Osteocyte (in vitro differentiated cells): ENCODE measurements around the gene CSGALNACT2. TPM values are rescaled to one million over a fixed set of nuclear protein-coding genes. Genes with fewer than 3 reads are reported as not detected.

Experiments
- DNase-seq: peaks from one replicate; pipeline ENCODE4 v3.0.0; 2021; ENCODE audit warnings: mixed read lengths; ENCODE audit not compliant: unreplicated experiment; ENCODE audit errors: extremely low spot score
- H3K27ac Mint-ChIP-seq: one replicate; pipeline ENCODE4 v1.8.0; 2021; ENCODE audit warnings: mild to moderate bottlenecking, mixed read lengths; ENCODE audit not compliant: unreplicated experiment
- H3K27me3 Mint-ChIP-seq: one replicate; pipeline ENCODE4 v1.8.0; 2021; ENCODE audit warnings: mixed read lengths; ENCODE audit not compliant: unreplicated experiment
- H3K36me3 Mint-ChIP-seq: one replicate; pipeline ENCODE4 v1.8.0; 2021; ENCODE audit warnings: mixed read lengths; ENCODE audit not compliant: unreplicated experiment
- H3K4me1 Mint-ChIP-seq: one replicate; pipeline ENCODE4 v1.8.0; 2021; ENCODE audit warnings: mixed read lengths; ENCODE audit not compliant: unreplicated experiment
- H3K4me3 Mint-ChIP-seq: one replicate; pipeline ENCODE4 v1.8.0; 2021; ENCODE audit warnings: mild to moderate bottlenecking, moderate library complexity, mixed read lengths; ENCODE audit not compliant: unreplicated experiment
- H3K9me3 Mint-ChIP-seq: one replicate; pipeline ENCODE4 v1.8.0; 2021; ENCODE audit warnings: mixed read lengths; ENCODE audit not compliant: unreplicated experiment
- CTCF ChIP-seq: fragments of 200-600 bp; sonication (generic); IDR thresholded peaks from 2 replicates; pipeline ENCODE4 v1.5.0; 2021; ENCODE audit warnings: antibody characterized with exemption, mild to moderate bottlenecking, moderate library complexity
- total RNA-seq: library from RNA; stranded (reverse); gene quantifications from 2 replicates; pipeline ENCODE4 v1.2.1, GENCODE V29; 2021

CSGALNACT2 gene
- total RNA-seq, 1 donor from 2014 or later: 36.6 TPM

- no peak overlapping the region for H3K27ac Mint-ChIP-seq
- no peak overlapping the region for H3K4me3 Mint-ChIP-seq
- DNase-seq: peak; percentile 80
- no peaks in the 10 kb centered on the region for H3K36me3 Mint-ChIP-seq
- H3K27me3 Mint-ChIP-seq: peaks cover 53% of the 10 kb centered on the region
- no peaks in the 10 kb centered on the region for H3K4me1 Mint-ChIP-seq
- no peaks in the 10 kb centered on the region for H3K9me3 Mint-ChIP-seq
- peak; percentile 16 for TF ChIP-seq CTCF
Observed at GRCh38 chr10:43221419-43222209, 83.4 kb downstream of the CSGALNACT2 start.

GRCh38 chr10:43222210-43222720 lies 84.0 kb downstream of the CSGALNACT2 start:
- H3K4me1 Mint-ChIP-seq: no peaks in the 10 kb centered on the region
- no peak overlapping the region for H3K27ac Mint-ChIP-seq
- no peak for DNase-seq
- peaks cover 56% of the 10 kb centered on the region for H3K27me3 Mint-ChIP-seq
- no peak for TF ChIP-seq CTCF
- no peaks in the 10 kb centered on the region for H3K36me3 Mint-ChIP-seq
- H3K9me3 Mint-ChIP-seq: no peaks in the 10 kb centered on the region
- no peak overlapping the region for H3K4me3 Mint-ChIP-seq

GRCh38 chr10:43223056-43223455 lies 84.8 kb downstream of the CSGALNACT2 start:
- Mint-ChIP-seq H3K9me3 (no peaks in the 10 kb centered on the region), H3K4me1 (no peaks in the 10 kb centered on the region), H3K27me3 (peaks cover 57% of the 10 kb centered on the region), H3K27ac (no peak overlapping the region), H3K36me3 (no peaks in the 10 kb centered on the region), H3K4me3 (no peak overlapping the region)
- DNase-seq: no peak
- TF ChIP-seq CTCF: no peak

GRCh38 chr10:43224321-43224720 lies 86.1 kb downstream of the CSGALNACT2 start:
- Mint-ChIP-seq H3K4me1 (peaks cover 5% of the 10 kb centered on the region), H3K27me3 (peaks cover 63% of the 10 kb centered on the region), H3K27ac (no peak overlapping the region), H3K9me3 (no peaks in the 10 kb centered on the region), H3K36me3 (no peaks in the 10 kb centered on the region), H3K4me3 (no peak overlapping the region)
- DNase-seq: no peak
- no peak for TF ChIP-seq CTCF

GRCh38 chr10:43225004-43225786 lies 87.0 kb downstream of the CSGALNACT2 start:
- TF ChIP-seq CTCF: no peak
- H3K4me1 Mint-ChIP-seq: peaks cover 5% of the 10 kb centered on the region
- peaks cover 65% of the 10 kb centered on the region for H3K27me3 Mint-ChIP-seq
- no peak overlapping the region for H3K4me3 Mint-ChIP-seq
- H3K27ac Mint-ChIP-seq: no peak overlapping the region
- no peaks in the 10 kb centered on the region for H3K9me3 Mint-ChIP-seq
- no peaks in the 10 kb centered on the region for H3K36me3 Mint-ChIP-seq
- no peak for DNase-seq
